Measurements from ENCODE around the gene ZBTB9.

ZBTB9 gene

GRCh38 chr6:33410711-33411631, 43.4 kb upstream of the ZBTB9 start, which contains the start of gene PHF1:
Gene PHF1, plus strand, starts transcription at chr6:33411014. Its CDS starts 1,250 bp downstream, at chr6:33412264.
- no peak for TF ChIP-seq CTCF (IDR thresholded peaks at IDR 0.05; ENCODE audit: extremely low read depth, missing control alignments)
- peak; percentile 92 for DNase-seq (ENCODE audit: low spot score)

GRCh38 chr6:33411632-33412005, 42.8 kb upstream of the ZBTB9 start:
- DNase-seq (ENCODE audit: low spot score), result no peak
- no peak for TF ChIP-seq CTCF (IDR thresholded peaks at IDR 0.05; ENCODE audit: extremely low read depth, missing control alignments)

- no peak for DNase-seq (ENCODE audit: low spot score)
- TF ChIP-seq CTCF (IDR thresholded peaks at IDR 0.05; ENCODE audit: extremely low read depth, missing control alignments), result no peak
Measured at GRCh38 chr6:33412140-33413009, 42.0 kb upstream of the ZBTB9 start.

GRCh38 chr6:33413241-33414120, 40.9 kb upstream of the ZBTB9 start:
- no peak for TF ChIP-seq CTCF (IDR thresholded peaks at IDR 0.05; ENCODE audit: extremely low read depth, missing control alignments)
- DNase-seq (ENCODE audit: low spot score), result no peak

- DNase-seq (ENCODE audit: low spot score), result no peak
- TF ChIP-seq CTCF (IDR thresholded peaks at IDR 0.05; ENCODE audit: extremely low read depth, missing control alignments), result peak; percentile 27
Measured at GRCh38 chr6:33414592-33415271, 39.6 kb upstream of the ZBTB9 start.

- DNase-seq (ENCODE audit: low spot score), result no peak
- no peak for TF ChIP-seq CTCF (IDR thresholded peaks at IDR 0.05; ENCODE audit: extremely low read depth, missing control alignments)
Measured at GRCh38 chr6:33415831-33416230, 38.5 kb upstream of the ZBTB9 start.

Data from GM20000 (cell line).